Hepatocyte (in vitro differentiated cells): Measurements from ENCODE around the gene EYA4.

Experiments
- CTCF ChIP-seq: fragments of 200-600 bp; sonication (generic); IDR thresholded peaks from 2 replicates; pipeline ENCODE4 v1.5.1; 2016; ENCODE audit warnings: antibody characterized with exemption, mild to moderate bottlenecking; ENCODE audit not compliant: poor library complexity
- EZH2 ChIP-seq: fragments of 200-600 bp; sonication (generic); IDR thresholded peaks from 2 replicates; pipeline ENCODE4 v1.6.1; 2016; ENCODE audit warnings: antibody characterized with exemption, mild to moderate bottlenecking, borderline replicate concordance

- TF ChIP-seq EZH2 (no peak), CTCF (no peak)
Measured at GRCh38 chr6:133435065-133435728, 194.0 kb downstream of the EYA4 start.
